ENCODE measurements around the gene VEZT. TPM values are rescaled to one million over a fixed set of nuclear protein-coding genes. Genes with fewer than 3 reads are reported as not detected.
A peak's percentile ranks its signal among the peaks of the same experiment; 100 is the strongest.

Gene VEZT
- total RNA-seq, 1 donor from 2014 or later = 126 TPM

- Mint-ChIP-seq H3K36me3 (ENCODE audit: insufficient read depth) (peaks cover 26% of the 10 kb centered on the region), H3K9me3 (ENCODE audit: low read depth) (no peaks in the 10 kb centered on the region), H3K27me3 (no peaks in the 10 kb centered on the region), H3K4me3 (ENCODE audit: low read depth) (no peak overlapping the region), H3K4me1 (ENCODE audit: low read depth) (peaks cover 16% of the 10 kb centered on the region), H3K27ac (no peak overlapping the region)
- no peak for TF ChIP-seq CTCF (IDR thresholded peaks at IDR 0.05; ENCODE audit: unreplicated experiment)
- no peak for DNase-seq (ENCODE audit: low spot score, unreplicated experiment)
Observed at GRCh38 chr12:95208678-95209077, 8.9 kb upstream of the VEZT start.

- H3K4me3 Mint-ChIP-seq (ENCODE audit: low read depth) = no peak overlapping the region
- peaks cover 16% of the 10 kb centered on the region for H3K36me3 Mint-ChIP-seq (ENCODE audit: insufficient read depth)
- no peak for DNase-seq (ENCODE audit: low spot score, unreplicated experiment)
- H3K27ac Mint-ChIP-seq = no peak overlapping the region
- H3K4me1 Mint-ChIP-seq (ENCODE audit: low read depth) = peaks cover 20% of the 10 kb centered on the region
- H3K9me3 Mint-ChIP-seq (ENCODE audit: low read depth) = no peaks in the 10 kb centered on the region
- TF ChIP-seq CTCF (IDR thresholded peaks at IDR 0.05; ENCODE audit: unreplicated experiment) = no peak
- H3K27me3 Mint-ChIP-seq = no peaks in the 10 kb centered on the region
Observed at GRCh38 chr12:95212586-95212985, 5.0 kb upstream of the VEZT start.

- Mint-ChIP-seq H3K27me3 (no peaks in the 10 kb centered on the region), H3K4me1 (ENCODE audit: low read depth) (peaks cover 20% of the 10 kb centered on the region), H3K4me3 (ENCODE audit: low read depth) (no peak overlapping the region), H3K9me3 (ENCODE audit: low read depth) (no peaks in the 10 kb centered on the region), H3K36me3 (ENCODE audit: insufficient read depth) (peaks cover 14% of the 10 kb centered on the region), H3K27ac (peak overlapping the region; percentile 85)
- no peak for DNase-seq (ENCODE audit: low spot score, unreplicated experiment)
- no peak for TF ChIP-seq CTCF (IDR thresholded peaks at IDR 0.05; ENCODE audit: unreplicated experiment)
Observed at GRCh38 chr12:95213119-95213518, 4.5 kb upstream of the VEZT start.

DNA sequence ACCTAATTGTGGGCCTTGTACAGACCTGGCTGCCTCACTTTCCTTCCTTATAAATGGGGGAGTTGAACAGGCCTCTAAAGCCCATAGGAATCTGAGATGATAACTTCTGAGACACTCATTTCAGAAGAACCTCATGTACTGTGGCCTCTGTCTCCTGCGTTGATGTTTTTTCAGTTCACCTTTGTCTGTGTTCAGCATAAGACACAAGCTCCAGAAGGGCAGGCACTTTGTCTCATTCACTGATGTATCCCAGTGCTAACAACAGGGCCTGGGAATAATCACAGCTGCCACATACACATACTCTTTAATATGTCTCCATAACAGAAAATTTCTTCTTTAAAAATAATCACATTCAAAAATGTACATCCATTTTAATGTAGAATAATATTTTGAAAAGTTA, 3.7 kb upstream of the VEZT start:
- H3K36me3 Mint-ChIP-seq (ENCODE audit: insufficient read depth) = peaks cover 11% of the 10 kb centered on the region
- H3K9me3 Mint-ChIP-seq (ENCODE audit: low read depth) = no peaks in the 10 kb centered on the region
- TF ChIP-seq CTCF (IDR thresholded peaks at IDR 0.05; ENCODE audit: unreplicated experiment) = no peak
- H3K27ac Mint-ChIP-seq = peak overlapping the region; percentile 74
- no peaks in the 10 kb centered on the region for H3K27me3 Mint-ChIP-seq
- no peak for DNase-seq (ENCODE audit: low spot score, unreplicated experiment)
- peaks cover 24% of the 10 kb centered on the region for H3K4me1 Mint-ChIP-seq (ENCODE audit: low read depth)
- no peak overlapping the region for H3K4me3 Mint-ChIP-seq (ENCODE audit: low read depth)

GRCh38 chr12:95214466-95214865, 3.1 kb upstream of the VEZT start:
- DNase-seq (ENCODE audit: low spot score, unreplicated experiment) = no peak
- H3K27ac Mint-ChIP-seq = no peak overlapping the region
- no peaks in the 10 kb centered on the region for H3K27me3 Mint-ChIP-seq
- no peaks in the 10 kb centered on the region for H3K9me3 Mint-ChIP-seq (ENCODE audit: low read depth)
- H3K4me3 Mint-ChIP-seq (ENCODE audit: low read depth) = peak overlapping the region; percentile 90
- peaks cover 6% of the 10 kb centered on the region for H3K36me3 Mint-ChIP-seq (ENCODE audit: insufficient read depth)
- peaks cover 26% of the 10 kb centered on the region for H3K4me1 Mint-ChIP-seq (ENCODE audit: low read depth)
- TF ChIP-seq CTCF (IDR thresholded peaks at IDR 0.05; ENCODE audit: unreplicated experiment) = no peak

Data from progenitor cell of endocrine pancreas (in vitro differentiated cells).